DMS153 (cell line): ENCODE results near the gene PARG.
"Not testable (repeated sequence)": the region's sequence is repeated elsewhere in the genome, so short reads cannot be mapped to it uniquely, and the experiment has no call there.

Source experiments
- DNase-seq: peaks from one replicate; lab custom pipeline; 2025; lab: John Stamatoyannopoulos, UW

Gene PARG

DNA sequence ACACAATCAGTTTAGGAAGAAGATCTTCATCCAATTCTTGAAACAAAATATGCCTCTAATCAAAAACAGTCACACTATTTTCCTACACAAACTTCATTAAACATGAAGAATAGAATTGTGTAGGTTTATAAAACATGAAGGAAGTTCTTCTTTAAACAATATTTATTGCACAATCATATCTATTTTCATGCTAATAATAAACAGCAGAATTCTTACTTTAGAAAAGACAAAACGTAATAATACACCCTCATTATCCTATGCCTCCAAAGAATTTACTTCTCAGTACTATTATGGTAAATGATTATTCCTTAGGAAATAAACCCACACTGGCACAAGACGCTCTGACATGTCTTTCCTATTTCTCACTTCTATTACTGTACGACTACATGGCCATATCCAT lies 41.4 kb downstream of the PARG start:
- not testable (repeated sequence) for DNase-seq

DNA sequence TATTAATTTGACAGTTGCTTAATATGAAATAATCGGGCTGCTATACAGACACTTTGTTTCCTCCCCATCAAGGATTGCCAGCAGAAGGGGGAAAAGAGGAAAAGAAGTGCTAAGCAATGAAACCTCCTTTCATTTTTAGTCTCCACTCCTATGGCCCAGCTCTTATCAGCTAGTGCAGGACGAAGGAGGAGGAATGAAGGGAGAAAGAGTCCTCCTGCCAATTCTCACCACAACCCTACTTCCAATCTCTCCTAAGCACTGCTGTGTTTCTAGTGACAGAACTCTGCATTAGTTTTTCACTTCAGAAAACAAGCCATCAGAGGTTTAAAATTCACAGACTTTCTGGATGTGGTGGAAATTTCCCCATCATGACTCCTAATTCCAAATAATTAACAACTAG lies 41.8 kb downstream of the PARG start:
- DNase-seq = not testable (repeated sequence)

DNA sequence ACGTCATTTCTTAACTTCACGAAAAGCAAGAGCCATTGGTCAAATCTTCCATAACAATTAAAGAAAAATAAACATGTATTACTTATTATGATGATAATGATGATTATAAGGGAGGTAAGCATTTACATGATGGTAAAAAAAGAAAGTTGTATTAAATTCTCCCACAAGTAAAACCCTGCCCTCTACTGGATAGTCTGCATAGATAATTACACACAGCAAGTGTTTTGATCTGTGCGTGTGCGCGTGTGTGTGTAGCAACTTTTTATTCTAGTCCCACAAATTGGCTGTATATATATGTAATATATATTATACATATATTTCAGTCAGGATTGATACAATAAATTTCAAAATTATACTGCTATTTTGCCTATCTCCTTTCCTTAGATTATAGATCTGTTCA lies 51.8 kb downstream of the PARG start:
- DNase-seq = not testable (repeated sequence)

DNA sequence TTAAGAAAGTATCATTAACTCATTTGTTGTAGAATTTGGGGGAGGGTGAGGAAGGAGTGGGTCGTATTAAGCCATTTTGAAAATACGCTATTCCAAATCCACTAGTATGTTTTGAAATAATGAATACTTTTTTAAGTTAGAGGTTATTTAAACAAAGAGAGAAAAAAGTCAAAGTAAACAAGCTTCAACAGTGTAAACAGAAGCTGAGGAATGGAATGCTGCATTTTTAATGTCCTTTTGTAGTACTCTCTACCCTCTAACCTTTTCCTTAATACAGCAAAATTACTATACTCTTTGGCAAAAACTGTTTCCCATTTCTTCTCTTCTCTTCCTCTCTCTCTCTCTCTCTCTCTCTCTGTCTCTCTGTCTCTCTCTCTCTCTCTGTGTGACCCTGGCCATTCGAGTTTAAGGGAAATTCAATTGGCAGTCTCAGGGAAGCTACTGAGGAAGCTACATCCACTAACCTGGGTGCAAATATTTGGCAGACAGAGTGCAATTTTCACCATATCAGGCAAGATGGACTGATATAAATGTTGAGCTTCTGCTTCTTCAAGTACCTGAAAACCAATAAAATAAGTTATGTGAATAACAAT lies 57.0 kb downstream of the PARG start:
- DNase-seq = not testable (repeated sequence)

DNA sequence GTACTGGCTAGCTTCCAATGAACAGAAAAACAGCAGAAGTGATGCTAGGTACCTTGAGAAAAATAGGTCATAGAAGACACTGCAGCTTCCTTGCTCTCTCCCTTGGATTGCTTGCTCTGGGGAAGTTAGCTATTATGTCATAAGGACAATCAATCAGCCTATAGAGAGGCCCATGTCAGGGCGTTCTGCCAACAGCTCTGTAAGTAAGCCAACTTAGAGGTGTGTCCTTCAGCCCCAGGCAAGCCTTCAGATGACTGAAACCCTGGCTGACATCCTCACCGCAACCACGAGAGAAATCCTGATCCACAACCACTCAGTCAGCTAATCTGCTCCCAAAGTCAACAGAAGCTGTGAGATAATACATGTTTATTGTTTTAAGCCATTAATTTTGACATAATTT lies 58.0 kb downstream of the PARG start:
- DNase-seq = not testable (repeated sequence)

DNA sequence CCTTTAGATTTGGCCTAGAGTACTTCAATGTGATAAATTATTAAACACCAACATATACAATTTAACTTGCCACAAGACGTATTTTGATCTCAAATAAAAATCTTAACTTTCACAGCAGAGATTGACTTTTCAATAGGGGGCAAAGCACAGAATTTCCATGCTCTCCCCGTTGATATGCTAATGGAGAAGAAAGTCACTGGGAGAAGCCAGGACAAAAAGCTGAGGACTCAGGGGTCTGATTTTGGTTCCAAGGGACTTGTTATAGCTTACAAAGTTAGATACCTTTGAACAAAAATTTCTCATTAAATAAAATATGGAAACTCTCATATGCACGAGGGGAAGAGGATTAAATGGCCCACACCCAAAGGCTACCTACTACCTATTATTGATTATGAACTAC lies 59.5 kb downstream of the PARG start:
- DNase-seq = not testable (repeated sequence)

DNA sequence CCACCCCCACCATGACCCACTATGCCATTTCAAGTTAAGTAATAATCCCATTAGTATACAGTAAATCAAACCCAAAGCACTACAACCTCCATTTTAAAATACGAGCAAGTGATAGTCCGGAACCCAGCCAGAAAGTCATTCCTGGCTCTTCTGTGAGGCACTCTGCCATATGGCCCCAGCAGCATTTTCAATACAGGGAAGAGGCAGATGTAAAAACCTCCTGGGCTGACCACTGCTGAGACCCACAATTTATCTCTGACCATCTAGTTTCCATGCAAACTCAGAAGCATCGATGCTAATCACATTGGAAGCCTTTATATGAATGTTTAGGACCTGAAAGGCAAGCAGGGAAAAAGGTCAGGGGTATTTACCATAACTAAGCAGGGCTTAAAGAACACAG lies 69.1 kb downstream of the PARG start:
- DNase-seq = not testable (repeated sequence)

DNA sequence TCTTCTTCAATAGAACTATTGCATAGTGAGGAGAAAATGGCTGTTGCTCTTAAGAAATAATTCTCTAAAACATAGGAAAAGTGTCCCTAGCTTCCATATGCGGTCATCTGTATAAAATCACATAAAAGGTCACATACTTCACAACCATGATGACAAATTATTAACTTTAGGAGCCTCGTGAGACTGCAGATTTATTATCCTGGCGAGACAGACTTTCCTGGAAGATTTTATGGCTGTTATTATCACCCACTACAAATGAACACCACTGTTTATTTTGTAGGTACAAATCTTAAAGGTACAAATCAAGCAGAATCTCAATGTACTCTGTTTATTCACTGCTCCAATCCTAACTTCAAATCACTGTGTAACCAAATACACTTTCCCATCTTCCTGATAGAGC lies 70.4 kb downstream of the PARG start:
- DNase-seq = not testable (repeated sequence)

DNA sequence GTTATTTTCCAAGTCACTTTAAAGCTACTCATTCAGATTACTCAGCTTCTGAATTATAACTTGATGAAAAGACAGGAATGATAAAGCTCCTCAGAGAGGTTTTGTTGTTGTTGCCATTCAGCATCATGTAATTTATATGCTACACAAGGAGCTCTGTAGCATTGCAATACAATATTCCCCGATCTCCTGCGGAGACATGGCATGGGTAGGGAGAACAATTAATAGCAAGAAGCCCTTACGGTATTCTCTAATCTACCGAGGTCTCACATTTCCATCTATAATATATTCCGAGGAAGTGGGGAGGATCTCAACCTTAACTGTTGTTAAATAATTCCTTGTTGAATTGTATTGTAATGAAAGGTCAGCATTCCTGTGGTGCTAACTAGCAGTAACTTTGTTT lies 81.9 kb downstream of the PARG start:
- not testable (repeated sequence) for DNase-seq

DNA sequence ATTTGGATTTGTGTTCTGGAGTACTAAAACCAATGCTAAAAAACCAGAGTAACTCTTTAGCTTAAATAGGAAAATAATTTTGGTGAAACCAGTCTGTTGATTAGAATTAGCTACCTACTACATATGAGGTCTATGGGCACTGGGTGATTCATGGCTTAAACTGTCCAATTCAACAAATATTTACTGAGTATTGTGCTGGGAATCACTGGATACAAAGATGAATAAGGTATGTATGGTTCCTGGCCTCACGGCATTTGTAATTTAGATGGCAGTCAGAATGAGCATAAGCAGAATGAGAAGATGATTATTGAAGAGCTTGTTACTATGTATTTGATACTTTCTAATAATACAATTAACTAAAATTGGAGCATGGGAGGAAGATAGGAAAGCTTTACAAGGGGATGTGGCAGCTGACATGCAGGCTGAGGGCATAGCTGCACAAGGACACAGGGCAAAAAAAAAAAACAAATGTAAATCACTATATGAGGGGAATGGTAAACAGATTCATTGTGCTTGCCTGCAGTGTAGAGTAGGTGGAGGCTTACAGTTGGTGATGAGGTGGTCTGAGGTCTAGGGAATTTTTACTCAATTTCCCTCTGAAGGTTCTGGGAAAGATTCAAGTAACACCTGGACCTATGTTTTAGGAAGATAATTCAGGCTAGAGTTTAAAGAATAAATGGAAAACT lies 83.0 kb downstream of the PARG start:
- DNase-seq = peak; percentile 3

DNA sequence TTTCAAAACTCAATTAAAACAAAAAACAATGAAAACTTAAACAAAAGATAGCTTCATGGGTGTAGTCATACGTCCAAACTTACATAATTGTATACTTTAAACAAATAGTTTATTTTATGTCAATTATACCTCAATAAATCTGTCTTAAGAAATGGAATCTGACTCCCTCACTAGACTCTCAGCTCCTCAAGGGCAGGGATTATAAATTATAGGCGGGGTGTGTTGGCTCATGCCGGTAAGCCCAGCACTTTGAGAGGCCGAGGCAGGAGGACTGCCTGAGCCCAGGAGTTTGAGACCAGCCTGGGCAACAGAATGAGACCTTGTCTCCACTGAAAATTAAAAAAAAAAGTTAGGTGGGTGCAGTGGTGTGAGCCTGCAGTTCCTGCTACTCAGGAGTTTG lies 92.3 kb downstream of the PARG start:
- DNase-seq = not testable (repeated sequence)

DNA sequence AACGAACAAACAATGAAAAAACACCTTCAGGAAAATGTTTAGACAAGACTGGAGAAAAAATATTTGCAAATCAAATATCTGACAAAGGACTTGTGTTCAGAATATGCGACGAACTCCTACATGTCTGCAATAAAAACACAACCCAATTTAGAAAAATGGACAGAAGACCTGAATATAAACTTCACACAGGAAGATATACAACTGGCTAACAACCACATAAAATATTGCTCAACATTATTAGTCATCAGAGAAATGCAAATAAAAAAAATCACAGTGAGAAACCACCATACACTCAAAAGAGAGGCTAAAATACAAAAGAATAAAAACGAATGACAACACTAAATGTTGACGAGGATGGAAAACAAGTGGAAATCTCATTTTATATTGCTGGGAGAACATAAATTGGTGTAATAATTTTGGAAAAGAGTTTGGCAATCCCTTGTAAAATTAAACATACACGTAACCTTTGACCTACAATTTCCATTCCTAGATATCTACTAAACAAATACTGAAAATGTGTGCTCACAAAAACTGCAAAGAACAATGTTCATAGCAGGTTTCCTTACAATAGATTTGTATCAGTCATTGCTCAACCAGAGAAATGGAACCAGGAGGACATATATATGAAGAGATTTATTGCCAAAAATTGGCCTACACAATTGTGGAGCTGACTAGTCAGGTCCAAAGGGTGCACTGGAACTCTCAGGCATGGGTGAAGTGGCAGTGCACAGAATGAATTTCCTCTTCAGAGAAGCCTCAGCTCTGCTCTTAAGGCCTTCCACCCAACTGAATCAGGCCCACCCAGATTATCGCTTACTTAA lies 96.8 kb downstream of the PARG start:
- DNase-seq = no peak

DNA sequence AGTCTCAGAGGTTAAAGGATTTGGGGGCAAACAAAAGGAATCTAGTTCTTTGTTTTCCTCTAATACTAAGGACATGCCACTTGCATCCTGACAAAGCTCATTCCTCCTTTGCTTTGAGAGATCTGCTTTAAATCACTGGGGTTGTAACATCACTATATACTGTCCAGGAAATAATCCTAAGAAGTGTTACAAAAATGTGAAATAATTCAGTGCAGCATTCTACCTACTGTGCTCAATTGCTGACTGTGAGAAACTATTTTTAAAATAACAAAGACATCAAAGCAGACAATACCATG lies 99.5 kb downstream of the PARG start:
- DNase-seq = not testable (repeated sequence)

DNA sequence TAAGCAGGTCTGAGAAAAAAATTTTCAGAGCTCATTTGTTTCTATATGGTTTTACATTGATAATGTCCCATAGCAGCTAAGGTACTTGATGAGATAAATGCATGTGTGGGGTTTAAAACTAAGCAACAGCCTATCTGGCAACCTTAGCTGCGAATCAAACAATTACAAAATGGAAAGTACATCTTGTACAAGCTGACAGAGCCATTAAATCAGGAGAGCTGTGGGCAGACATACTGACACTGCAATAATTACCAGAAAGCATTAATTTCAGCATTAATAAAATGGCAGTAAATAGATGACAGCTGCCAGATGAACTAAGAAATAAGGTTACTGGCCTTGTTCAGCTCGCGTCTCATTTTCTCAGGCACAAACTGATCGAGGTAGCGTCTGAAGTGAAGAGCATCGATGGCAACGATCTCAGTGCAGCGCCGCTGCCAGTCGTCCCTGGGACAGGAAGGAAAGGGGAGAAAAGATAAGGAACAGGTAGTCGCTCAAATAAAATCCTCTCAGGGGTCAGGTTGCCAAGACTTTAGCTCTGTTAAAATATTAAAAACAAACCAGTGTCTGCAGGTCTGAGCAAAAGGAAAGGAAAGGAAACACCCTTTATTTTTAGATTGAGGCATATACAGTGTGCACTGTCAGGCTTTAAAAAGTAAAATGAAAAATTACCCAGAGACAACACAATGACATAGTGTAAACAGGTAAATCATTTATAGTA lies 100.1 kb downstream of the PARG start:
- DNase-seq = no peak

DNA sequence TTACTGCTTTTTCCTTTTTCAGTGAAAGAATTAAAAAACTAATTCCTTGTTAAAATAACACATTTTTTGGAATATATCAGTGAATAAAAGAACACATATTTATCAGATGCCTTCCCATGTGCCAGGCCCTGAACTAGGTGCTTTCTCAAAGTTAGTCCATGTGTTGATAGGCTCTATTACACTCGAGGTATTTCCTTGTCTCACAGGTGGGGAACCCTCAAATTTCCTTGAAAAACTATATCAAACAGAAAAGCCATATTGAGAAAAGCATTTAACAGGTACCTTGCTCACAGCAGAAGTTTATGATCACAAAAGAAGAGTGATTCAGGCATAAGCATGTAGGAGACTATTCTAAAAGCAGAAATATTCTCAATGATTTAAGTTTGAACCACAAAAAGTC lies 104.1 kb downstream of the PARG start:
- no peak for DNase-seq

DNA sequence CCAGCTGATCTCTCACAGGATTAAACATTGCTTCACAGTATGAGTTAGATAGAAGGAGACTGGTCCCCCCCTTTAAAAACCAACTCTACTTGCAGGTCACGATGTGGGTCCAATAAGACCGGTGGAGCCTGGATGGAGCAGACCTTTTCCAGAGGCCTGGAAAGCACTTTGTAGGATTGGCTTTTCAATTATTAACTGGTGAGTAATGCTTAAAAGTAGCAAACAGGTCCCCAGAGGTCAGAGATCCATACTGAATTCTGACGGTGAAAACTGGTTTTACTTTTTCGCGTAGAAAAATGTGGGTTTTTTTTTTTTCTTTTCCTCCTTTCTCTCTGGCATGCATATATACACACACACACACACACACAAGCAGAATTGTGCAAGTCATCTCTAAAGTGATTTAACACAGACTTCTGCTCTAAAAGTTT lies 104.8 kb downstream of the PARG start:
- no peak for DNase-seq

DNA sequence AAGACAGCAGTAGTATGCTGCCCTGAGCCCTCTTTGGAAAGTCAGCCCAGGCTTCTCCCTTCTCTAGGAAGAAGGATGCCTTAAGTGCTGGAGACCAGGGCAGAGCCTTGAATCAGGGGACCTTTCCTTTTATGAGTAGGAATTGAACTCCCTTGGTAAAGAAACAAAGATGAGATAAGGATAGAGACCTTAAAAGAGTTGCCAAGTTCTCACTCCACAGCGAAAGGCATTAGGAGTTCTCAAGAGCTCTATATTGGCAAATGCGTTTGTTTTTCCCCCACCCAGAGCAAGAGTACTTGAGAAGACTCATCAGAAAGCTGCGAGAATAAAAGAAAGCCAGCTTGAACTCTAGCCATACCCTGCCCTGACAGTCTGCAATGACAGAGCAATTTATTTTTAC lies 106.9 kb downstream of the PARG start:
- DNase-seq = no peak

DNA sequence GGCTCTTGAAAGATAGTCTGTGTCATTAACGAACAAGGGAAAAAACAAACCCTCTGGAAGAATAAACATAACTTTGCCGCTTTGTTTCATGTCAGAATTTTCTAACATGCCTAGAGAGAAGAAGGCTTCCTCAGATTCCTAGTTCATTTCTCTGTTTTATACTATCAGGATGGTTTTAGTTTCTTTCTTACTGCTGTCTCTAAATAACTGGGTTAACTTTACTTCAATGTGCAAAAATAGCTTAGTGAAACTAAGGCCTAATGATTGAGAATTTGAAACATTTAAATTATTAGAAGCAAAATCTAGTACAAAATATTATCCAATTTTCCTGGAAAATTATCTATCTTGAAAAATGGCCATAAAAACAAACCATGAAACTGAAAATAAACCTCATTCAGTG lies 107.6 kb downstream of the PARG start:
- no peak for DNase-seq

DNA sequence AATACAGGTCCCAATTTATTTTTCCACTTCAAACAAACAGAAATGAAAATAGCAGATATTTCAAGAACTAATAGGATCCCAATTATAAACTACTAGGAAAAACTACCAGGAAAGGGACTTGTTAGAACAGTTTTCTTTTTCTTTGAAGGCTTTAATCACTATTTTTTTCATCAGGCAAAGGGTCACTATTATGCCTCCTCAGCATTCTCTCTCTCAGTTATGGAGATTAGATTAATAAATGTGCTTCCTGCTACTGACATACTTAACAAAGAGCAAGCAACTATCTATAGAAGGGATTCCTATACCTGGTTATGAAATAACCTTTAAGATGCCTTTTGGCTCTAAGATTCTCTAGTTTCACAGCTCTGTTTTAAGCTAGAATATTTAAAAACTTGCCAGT lies 108.7 kb downstream of the PARG start:
- DNase-seq = no peak

DNA sequence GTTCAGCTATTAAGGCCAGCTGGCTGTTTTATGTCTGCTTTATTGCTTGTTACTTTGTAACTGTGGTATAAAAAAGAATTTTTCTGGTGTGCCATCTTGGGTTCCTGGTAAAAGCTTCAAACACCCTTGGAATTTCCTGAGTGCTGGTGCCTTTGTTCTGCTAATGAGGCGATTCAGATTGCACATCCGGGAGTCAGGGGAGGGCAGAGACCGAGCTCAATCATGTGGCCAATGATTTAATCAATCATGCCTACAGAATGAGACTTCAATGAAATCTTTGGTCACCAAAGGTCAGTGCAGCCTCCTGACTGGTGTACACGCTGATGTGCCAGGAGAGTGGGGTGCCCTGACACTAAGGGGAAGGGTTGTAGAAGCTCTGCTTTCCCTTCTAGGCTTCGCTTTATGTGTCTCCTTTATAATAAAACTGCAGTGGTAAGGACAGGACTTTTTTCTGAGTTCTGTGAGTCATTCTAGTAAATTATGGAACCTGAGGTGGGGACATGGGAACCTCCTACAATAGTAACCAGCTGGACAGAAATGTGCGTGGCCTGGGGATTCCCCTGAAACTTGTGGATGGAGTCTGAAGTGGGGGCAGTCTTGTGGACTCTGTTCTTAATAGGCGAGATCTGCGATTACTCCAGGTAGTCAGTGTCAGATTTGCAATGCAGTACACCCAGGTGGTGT lies 110.3 kb downstream of the PARG start:
- DNase-seq = no peak

DNA sequence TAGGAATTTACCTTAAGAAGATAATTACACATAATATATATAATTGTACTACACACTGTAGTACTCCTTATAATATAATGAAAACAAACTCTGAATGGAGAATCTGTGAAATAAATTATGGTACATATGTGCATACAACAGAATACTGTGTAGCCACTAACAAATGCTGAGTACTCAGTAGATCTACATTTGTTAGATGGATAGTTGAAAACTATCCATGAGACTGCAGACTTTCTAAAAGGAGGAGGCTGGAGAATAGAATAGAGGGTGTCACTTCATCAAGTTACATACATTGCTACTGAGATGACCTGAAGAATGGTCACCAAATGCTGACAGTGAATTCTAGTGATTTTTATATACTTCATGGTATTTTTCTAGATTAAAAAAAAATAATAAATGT lies 111.0 kb downstream of the PARG start:
- no peak for DNase-seq

DNA sequence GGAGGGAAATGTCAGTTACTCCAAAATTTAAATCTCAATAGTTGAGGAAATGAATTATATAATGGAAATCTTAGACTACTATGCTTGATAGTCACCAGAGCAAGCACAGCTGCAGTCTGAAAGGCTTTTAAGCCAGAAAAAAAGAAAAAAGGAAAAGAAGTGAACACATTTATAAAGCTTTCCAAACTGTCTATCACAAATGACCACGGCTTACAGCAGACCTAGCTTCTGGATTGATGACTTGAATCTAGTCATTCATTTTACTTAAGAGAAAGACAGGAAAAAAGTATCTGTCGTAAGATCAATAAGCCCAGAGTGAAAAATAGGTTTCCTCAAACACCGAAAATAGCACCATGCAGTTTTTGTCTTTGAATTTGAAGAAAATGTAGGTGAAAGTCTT lies 111.8 kb downstream of the PARG start:
- DNase-seq = no peak
